ENCODE measurements around the gene PDZD2.
A peak's percentile ranks its signal among the peaks of the same experiment; 100 is the strongest.
"Not testable (repeated sequence)": the region's sequence is repeated elsewhere in the genome, so short reads cannot be mapped to it uniquely, and the experiment has no call there.

PDZD2 gene

DNA sequence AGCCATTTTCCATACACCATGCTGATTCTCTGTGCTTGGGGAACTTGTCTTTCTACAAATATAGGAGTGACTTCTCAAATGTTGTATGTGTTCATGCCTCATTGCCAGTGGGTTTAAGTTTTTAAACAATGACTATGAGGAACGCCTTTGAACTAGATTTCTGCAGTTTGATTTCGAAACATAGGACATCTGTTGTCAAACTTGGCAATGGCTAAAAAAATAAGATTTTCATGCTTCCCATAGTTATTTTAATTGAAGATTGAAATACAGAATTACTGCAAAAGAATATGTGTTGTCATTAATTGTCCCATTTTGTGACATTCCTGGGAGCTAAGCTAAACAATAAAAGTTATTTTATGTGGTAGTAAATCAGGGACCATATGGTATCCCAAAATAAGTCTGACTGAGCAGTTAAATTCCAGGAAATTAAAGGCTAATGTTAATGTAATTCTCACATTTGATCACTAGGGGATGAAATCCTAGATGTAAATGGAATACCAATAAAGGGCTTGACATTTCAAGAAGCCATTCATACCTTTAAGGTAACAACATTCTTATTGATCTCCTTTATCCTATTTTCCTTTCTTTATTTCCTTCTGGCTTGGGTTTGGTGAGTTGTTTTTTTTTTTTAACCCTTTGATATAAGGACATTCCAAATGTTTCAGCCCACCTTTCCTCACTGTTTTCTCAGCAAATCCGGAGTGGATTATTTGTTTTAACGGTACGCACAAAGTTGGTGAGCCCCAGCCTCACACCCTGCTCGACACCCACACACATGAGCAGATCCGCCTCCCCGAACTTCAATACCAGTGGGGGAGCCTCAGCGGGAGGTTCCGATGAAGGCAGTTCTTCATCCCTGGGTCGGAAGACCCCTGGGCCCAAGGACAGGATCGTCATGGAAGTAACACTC, 418.5 kb downstream of the PDZD2 start:
- DNase-seq = peak; percentile 37

DNA sequence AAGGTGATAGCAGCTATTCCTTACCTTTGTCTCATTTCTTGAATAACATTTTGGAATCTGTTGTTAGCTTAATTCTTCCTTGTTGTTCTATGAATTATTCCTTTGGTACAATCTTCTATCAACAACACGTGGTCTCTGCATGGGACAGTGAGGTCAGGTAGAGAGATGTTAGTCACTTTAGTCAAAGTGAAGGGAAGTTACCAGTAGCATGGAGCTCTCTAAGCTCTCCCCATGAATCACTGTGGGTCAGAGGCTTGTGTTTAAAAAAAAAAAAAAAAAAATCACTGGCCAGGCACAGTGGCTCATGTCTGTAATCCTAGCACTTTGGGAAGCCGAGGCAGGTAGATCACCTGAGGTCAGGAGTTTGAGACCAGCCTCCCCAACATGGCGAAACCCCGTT, 419.2 kb downstream of the PDZD2 start:
- DNase-seq = no peak

GRCh38 chr5:32058997-32059396, 420.1 kb downstream of the PDZD2 start:
- DNase-seq = no peak

DNA sequence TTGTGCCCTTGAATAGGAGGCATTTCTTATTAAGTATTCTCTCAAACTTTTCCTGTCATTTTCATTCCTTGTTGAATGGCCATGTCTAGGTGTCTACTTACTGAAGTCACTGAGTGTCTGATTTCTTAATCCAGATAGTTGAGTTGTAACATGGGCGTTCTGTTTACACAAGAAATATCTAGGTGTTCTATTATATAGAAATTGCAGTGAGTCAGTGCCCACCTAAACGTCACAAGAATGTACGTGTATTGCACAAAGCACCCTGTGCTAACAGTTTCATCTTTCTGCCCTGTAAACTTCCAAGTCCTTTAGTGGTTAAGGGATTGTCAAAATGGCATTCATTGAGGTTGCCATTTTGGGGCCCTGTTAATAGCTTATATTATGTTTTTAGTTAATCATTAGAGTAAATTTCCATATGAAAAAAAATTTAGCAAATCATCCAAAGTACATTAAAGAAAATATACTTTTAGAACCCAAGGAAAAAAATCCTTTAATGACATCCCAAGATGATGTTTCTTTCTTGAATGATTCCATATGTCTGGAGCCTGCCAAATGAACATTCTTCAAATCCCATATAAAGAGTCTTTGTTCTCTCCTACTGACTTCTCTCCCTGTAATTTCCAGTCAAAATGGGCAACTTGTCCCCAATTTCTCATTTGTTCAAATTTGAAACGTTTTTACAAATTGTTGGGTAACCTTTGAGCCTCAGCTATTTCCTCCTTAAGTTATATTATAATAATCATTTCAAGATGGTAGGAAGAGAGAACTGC, 421.0 kb downstream of the PDZD2 start:
- DNase-seq = no peak

- DNase-seq = no peak
These were observed 422.3 kb downstream of the PDZD2 start for GRCh38 chr5:32061236-32061635.

- no peak for DNase-seq
These were observed 427.5 kb downstream of the PDZD2 start for GRCh38 chr5:32066448-32066847.

DNA sequence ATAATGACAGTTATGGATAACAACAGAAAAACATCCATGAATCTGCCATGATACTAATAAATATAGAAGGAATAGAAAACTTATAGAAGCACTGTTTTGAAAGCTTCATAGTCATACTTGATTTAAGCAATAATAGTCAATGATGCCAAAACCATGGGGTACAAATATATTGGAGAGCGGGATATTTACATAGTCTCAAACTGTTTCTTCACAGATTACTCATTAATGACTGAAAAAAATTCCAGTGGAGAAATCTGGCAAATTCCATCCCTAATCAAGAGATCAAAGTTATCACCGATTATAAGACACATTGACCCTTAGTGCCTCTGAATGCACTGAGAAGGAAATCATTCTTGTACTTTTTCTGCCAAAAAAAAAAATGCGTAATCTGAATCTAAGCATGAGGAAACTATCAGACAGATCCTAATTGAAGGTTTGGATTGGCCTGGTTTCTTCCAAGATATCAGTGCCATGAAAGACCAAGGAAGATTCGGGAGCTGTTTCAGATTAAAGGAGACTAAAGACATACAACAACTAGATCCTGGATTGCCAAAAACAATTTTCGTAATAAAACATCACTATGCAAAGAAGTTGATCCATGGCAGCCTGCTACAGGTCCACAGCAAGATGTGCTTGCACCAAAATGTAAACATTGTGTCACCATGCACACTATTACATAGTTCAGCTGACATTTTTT, 429.0 kb downstream of the PDZD2 start:
- no peak for DNase-seq

GRCh38 chr5:32068561-32068960, 429.6 kb downstream of the PDZD2 start:
- no peak for DNase-seq

DNA sequence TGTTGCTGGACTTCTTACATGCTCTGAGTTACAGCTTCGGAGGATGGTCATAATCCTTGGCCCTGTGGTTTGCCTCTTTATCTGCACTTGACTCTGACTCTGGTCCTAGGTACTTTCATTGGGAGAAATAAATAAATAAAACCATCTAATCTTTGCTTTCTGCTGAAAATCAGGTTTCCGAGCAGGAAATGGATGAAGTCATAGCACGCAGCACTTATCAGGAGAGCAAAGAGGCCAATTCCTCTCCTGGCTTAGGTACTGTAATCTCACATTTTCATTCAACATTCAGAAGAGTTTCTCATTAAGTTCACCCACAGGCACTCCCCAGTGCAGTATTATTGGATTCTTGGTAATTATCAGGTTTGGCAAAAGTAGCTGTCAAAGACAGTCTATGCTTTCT, 430.5 kb downstream of the PDZD2 start:
- DNase-seq = no peak

- DNase-seq = no peak
These were observed 432.5 kb downstream of the PDZD2 start for GRCh38 chr5:32071351-32071944.

DNA sequence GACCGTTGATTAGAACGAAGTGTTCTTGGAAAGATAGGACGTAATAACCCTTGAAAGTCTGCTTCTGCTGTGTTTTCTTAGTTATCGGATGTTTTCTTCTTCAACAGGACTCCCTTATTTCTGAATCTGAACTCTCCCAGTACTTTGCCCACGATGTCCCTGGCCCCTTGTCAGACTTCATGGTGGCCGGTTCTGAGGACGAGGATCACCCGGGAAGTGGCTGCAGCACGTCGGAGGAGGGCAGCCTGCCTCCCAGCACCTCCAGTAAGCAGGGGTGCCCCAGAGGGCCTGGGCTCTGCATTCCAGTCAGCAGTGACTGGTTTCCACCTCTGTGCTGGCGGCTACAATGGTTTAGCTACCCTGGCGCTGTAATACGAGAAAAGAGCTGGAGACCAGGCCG, 433.1 kb downstream of the PDZD2 start:
- no peak for DNase-seq

DNA sequence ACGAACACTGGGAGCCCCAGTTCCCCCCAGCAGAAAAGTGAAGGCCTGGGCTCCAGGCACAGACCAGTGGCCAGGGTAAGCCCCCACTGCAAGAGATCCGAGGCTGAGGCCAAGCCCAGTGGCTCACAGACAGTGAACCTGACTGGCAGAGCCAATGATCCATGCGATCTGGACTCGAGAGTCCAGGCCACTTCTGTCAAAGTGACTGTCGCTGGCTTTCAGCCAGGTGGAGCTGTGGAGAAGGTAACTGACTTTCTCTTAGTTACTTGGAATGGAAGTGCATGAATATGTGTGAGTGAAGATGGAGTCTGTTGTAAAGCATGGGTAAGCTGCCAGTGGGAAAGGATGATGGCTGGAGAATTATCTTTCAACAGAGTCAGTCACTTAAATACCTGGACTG, 435.5 kb downstream of the PDZD2 start:
- DNase-seq = no peak

GRCh38 chr5:32076699-32077695, 438.1 kb downstream of the PDZD2 start:
- peak; percentile 51 for DNase-seq

DNA sequence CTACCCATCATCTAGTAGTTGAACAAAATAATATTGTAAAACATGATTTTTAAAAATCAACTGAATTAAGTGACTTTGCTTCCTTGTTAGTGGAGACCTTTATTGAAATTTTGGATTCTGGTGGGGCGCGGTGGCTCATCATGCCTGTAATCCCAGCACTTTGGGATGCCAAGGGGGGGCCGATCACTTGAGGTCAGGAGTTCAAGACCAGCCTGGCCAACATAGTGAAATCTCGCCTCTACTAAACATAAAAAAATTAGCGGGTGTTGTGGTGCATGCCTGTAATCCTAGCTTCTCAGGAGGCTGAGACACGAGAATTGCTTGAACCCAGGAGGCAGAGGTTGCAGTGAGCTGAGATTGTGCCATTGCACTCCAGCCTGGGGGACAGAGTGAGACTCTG, 439.9 kb downstream of the PDZD2 start:
- DNase-seq = not testable (repeated sequence)

DNA sequence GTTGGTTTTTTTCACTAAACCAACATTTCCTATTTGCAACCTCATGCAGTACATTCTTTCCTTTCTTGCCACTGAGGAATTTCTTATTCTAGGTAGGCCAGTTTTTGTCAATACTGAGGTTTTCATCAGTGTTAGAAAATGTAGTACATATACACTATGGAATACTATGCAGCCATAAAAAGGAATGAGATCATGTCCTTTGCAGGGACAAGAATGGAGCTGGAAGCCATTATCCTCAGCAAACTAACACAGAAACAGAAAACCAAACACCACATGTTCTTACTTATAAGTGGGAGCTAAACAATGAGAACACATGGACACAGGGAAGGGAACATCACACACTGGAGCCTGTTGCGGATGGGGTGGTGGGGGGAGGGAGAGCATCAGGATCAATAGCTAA, 441.6 kb downstream of the PDZD2 start:
- not testable (repeated sequence) for DNase-seq

- DNase-seq = no peak
These were observed 443.8 kb downstream of the PDZD2 start for GRCh38 chr5:32082701-32083100.

DNA sequence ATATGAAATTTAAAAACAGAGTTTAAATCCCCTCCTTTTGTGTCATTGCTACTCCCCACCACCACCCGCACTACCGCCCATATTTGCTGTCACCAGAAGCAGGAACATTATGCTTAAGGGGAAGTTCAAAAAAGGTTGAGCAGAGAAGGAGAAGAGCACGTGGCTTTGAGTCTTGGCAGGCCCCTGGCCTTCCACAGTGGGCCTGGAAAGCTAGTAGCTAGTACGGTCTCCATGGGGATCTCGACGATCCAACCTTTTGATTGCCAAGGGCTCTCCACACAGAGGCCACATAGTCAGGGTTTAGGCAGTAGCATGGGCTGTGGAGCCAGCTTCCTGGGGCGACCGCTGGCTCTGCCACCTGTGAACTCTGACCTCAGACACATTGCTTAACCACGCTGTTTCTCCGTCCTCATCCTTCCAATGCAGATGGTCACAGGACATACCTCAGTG, 445.1 kb downstream of the PDZD2 start:
- DNase-seq = no peak

DNA sequence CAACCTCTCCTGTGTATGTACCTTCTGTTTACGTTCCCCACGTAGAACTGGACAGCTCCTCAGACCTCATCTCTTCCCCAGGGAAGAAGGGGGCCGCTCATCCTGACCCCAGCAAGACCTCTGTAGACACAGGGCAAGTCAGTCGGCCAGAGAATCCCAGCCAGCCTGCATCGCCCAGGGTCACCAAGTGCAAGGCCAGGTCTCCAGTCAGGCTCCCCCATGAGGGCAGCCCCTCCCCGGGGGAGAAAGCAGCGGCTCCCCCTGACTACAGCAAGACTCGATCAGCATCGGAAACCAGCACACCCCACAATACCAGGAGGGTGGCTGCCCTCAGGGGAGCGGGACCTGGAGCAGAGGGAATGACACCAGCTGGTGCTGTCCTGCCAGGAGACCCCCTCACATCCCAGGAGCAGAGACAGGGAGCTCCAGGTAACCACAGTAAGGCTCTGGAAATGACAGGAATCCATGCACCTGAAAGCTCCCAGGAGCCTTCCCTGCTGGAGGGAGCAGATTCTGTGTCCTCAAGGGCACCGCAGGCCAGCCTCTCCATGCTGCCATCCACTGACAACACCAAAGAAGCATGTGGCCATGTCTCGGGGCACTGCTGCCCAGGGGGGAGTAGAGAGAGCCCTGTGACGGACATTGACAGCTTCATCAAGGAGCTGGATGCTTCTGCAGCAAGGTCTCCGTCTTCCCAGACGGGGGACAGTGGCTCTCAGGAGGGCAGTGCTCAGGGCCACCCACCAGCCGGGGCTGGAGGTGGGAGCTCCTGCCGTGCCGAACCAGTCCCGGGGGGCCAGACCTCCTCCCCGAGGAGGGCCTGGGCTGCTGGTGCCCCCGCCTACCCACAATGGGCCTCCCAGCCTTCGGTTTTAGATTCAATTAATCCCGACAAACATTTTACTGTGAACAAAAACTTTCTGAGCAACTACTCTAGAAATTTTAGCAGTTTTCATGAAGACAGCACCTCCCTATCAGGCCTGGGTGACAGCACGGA, 448.5 kb downstream of the PDZD2 start:
- no peak for DNase-seq

- no peak for DNase-seq
These were observed 449.3 kb downstream of the PDZD2 start for GRCh38 chr5:32088214-32088613.
